LNCAP (cell line): ENCODE results near the gene ADSS1.

Experiments
- CTCF ChIP-seq: fragments of 450-650 bp; IDR thresholded peaks from 2 replicates; pipeline ENCODE4 v1.5.1; 2017; ENCODE audit warnings: mild to moderate bottlenecking

The ADSS1 gene

GRCh38 chr14:104712881-104713734 lies 10.9 kb upstream of the ADSS1 start:
- TF ChIP-seq CTCF = no peak

- TF ChIP-seq CTCF = no peak
Observed at GRCh38 chr14:104714066-104714465, 10.0 kb upstream of the ADSS1 start.

- TF ChIP-seq CTCF = no peak
Observed at GRCh38 chr14:104714681-104715080, 9.3 kb upstream of the ADSS1 start.

GRCh38 chr14:104715416-104715815 lies 8.6 kb upstream of the ADSS1 start:
- no peak for TF ChIP-seq CTCF

GRCh38 chr14:104715871-104716270 lies 8.2 kb upstream of the ADSS1 start:
- TF ChIP-seq CTCF = no peak

GRCh38 chr14:104717137-104717536 lies 6.9 kb upstream of the ADSS1 start:
- no peak for TF ChIP-seq CTCF

- no peak for TF ChIP-seq CTCF
Observed at GRCh38 chr14:104717646-104718045, 6.4 kb upstream of the ADSS1 start.

- TF ChIP-seq CTCF = no peak
Observed at GRCh38 chr14:104718147-104718546, 5.9 kb upstream of the ADSS1 start.
